Panc1 (cell line): ENCODE results near the gene CRLF2. TPM values are rescaled to one million over a fixed set of nuclear protein-coding genes. Genes with fewer than 3 reads are reported as not detected.

Source experiments
- ATAC-seq: fragments of 200-7000 bp; cut with Tn5 transposase; 2 replicates; pipeline ENCODE4 v1.9.1; 2020; ENCODE audit warnings: mild to moderate bottlenecking, moderate library complexity
- BruUV-seq: library from RNA; stranded (reverse); fragments of 400-500 nt; replicated peaks from 2 replicates; lab custom pipeline; 2021; lab: Mats Ljungman, UMichigan
- CTCF ChIA-PET: fragments of 300-600 bp; sonication (Branson Sonifier 250); formaldehyde crosslinking; loops from one replicate; lab custom pipeline; 2022; ENCODE audit warnings: antibody characterized with exemption; lab: Charles Lee
- POLR2A ChIA-PET: fragments of 300-600 bp; sonication (Branson Sonifier 250); formaldehyde crosslinking; loops from one replicate; lab custom pipeline; 2022; ENCODE audit warnings: antibody characterized with exemption; lab: Charles Lee
- DNase-seq: peaks from one replicate; pipeline ENCODE4 v3.0.0-alpha.2; 2010; ENCODE audit warnings: low read depth, low spot score
- H3K27ac ChIP-seq: 2 replicates; pipeline ENCODE4 v1.5.1; 2011; ENCODE audit warnings: mild to moderate bottlenecking, low read length, inconsistent platforms
- H3K27me3 ChIP-seq: fragments of 200-500 bp; sonication (Bioruptor generic); 2 replicates; pipeline ENCODE4 v1.6.0; 2014; ENCODE audit warnings: low read length, inconsistent platforms; ENCODE audit not compliant: control insufficient read depth, insufficient read depth
- H3K36me3 ChIP-seq: fragments of 200-500 bp; sonication (Bioruptor generic); 2 replicates; pipeline ENCODE4 v1.5.1; 2014; ENCODE audit warnings: inconsistent platforms, mild to moderate bottlenecking, low read length, moderate library complexity; ENCODE audit not compliant: control insufficient read depth, insufficient read depth
- H3K4me1 ChIP-seq: 2 replicates; pipeline ENCODE4 v1.5.1; 2011; ENCODE audit warnings: inconsistent platforms, mild to moderate bottlenecking, low read length, moderate library complexity; ENCODE audit not compliant: control insufficient read depth, insufficient read depth
- H3K4me3 ChIP-seq, 2 experiments: 2 replicates each; pipeline ENCODE4 v1.5.1; 2011 to 2012; ENCODE audit warnings: low read depth in 2 of 2, low read length in 2 of 2, mild to moderate bottlenecking in 2 of 2, inconsistent platforms in 1 of 2, moderate library complexity in 1 of 2
- H3K9me3 ChIP-seq: fragments of 200-500 bp; sonication (Bioruptor generic); 2 replicates; pipeline ENCODE4 v1.5.1; 2014; ENCODE audit warnings: low read depth, mild to moderate bottlenecking, inconsistent platforms, low read length, moderate library complexity; ENCODE audit not compliant: control insufficient read depth, insufficient read depth
- CTCF ChIP-seq: fragments of 450-650 bp; IDR thresholded peaks from 2 replicates; pipeline ENCODE4 v1.5.1; 2017; ENCODE audit warnings: mild to moderate bottlenecking
- POLR2AphosphoS5 ChIP-seq: IDR thresholded peaks from 2 replicates; pipeline ENCODE4 v1.6.1; 2012; ENCODE audit warnings: mild to moderate bottlenecking, low read depth, low read length, moderate library complexity
- REST ChIP-seq, 2 experiments: IDR thresholded peaks; 2 replicates each; pipeline ENCODE4 v1.6.1; 2011 to 2012; ENCODE audit warnings: low read depth in 2 of 2, control low read depth in 1 of 2, low read length in 1 of 2, mild to moderate bottlenecking in 1 of 2, moderate library complexity in 1 of 2; ENCODE audit not compliant: insufficient read depth in 1 of 2
- SIN3A ChIP-seq: IDR thresholded peaks from 2 replicates; pipeline ENCODE4 v1.6.1; 2012; ENCODE audit warnings: low read depth, mild to moderate bottlenecking, low read length, moderate library complexity, borderline replicate concordance; ENCODE audit not compliant: insufficient read depth
- TCF7L2 ChIP-seq: IDR thresholded peaks from 2 replicates; pipeline ENCODE4 v1.6.1; 2011; ENCODE audit warnings: mild to moderate bottlenecking, low read depth, low read length, inconsistent platforms
- in situ Hi-C: cut with HindIII; loops from 2 replicates; pipeline ENCODE4 v1.10.0; 2016; ENCODE audit warnings: low sequenced_read_pairs, low pct_unique_long_range_greater_than_20kb
- intact Hi-C: fragments of 100-400 bp; cut with micrococcal nuclease; formaldehyde crosslinking; loops from one replicate; pipeline ENCODE4 v1.10.0; 2022; ENCODE audit not compliant: unreplicated experiment
- total RNA-seq: library from RNA; stranded (reverse); gene quantifications from one replicate; pipeline ENCODE4 v1.2.1, GENCODE V29; 2021; ENCODE audit not compliant: unreplicated experiment

CRLF2 gene
- total RNA-seq, 1 experiment from 2014 or later = 0.67 TPM

- in situ Hi-C loops (no loop called here), intact Hi-C loops (no loop called here)
- Histone ChIP-seq H3K27me3 (no peaks in the 10 kb centered on the region), H3K9me3 (no peaks in the 10 kb centered on the region), H3K36me3 (no peaks in the 10 kb centered on the region), H3K4me3 (no peak overlapping the region), H3K27ac (no peak overlapping the region), H3K4me1 (no peaks in the 10 kb centered on the region)
- DNase-seq = no peak
- TF ChIP-seq CTCF = no peak
- BruUV-seq = no TSS peak
- ATAC-seq = no peak
- ChIA-PET POLR2A (no interaction called here), CTCF (no interaction called here)
Observed at GRCh38 chrX:1163231-1163630, 49.2 kb downstream of the CRLF2 start.

GRCh38 chrX:1162119-1162916 lies 50.1 kb downstream of the CRLF2 start:
- Histone ChIP-seq H3K36me3 (no peaks in the 10 kb centered on the region), H3K4me3 (no peak overlapping the region), H3K9me3 (no peaks in the 10 kb centered on the region), H3K27ac (no peak overlapping the region), H3K4me1 (no peaks in the 10 kb centered on the region), H3K27me3 (no peaks in the 10 kb centered on the region)
- in situ Hi-C loops = no loop called here
- CTCF ChIA-PET = no interaction called here
- POLR2A ChIA-PET = no interaction called here
- ATAC-seq (no peak), DNase-seq (no peak)
- no TSS peak for BruUV-seq
- TF ChIP-seq SIN3A = no peak
- TF ChIP-seq POLR2AphosphoS5 = no peak
- no peak for TF ChIP-seq CTCF
- TF ChIP-seq REST (IDR thresholded peaks at IDR 0.05; ENCODE audit: insufficient read depth in 1 of 2, low read depth in 2 of 2, low read length in 1 of 2) = no peak
- TF ChIP-seq TCF7L2 = no peak
- intact Hi-C loops = no loop called here
